HCT116 (cell line): Measurements from ENCODE around the gene CNTNAP5.

Source experiments
- POLR2A ChIP-seq: IDR thresholded peaks from 2 replicates; pipeline ENCODE4 v1.7.0; 2011; ENCODE audit warnings: borderline replicate concordance; ENCODE audit not compliant: insufficient read depth, insufficient read length; ENCODE audit errors: extremely low read depth
- POLR2AphosphoS5 ChIP-seq: IDR thresholded peaks from 2 replicates; pipeline ENCODE4 v1.6.1; 2011; ENCODE audit warnings: mild to moderate bottlenecking, low read depth, low read length, moderate library complexity
- TF ChIP-seq, protein P1 (sequence below), 3 experiments: fragments of 200-600 bp in 1 of 3; sonication (generic) in 1 of 3; IDR thresholded peaks in 2 of 3; conservative IDR thresholded peaks in 1 of 3; 2 replicates each; pipeline ENCODE4 v1.5.1; 2012 to 2017; ENCODE audit warnings: low read depth in 2 of 3, low read length in 2 of 3, antibody characterized with exemption in 1 of 3, borderline replicate concordance in 1 of 3, control low read depth in 1 of 3, mild to moderate bottlenecking in 1 of 3, mixed read lengths in 1 of 3, mixed run types in 1 of 3, moderate library complexity in 1 of 3; ENCODE audit not compliant: insufficient read depth in 1 of 3

GRCh38 chr2:124534028-124534427 is 508.9 kb downstream of the CNTNAP5 start:
- TF ChIP-seq, protein P1, sequence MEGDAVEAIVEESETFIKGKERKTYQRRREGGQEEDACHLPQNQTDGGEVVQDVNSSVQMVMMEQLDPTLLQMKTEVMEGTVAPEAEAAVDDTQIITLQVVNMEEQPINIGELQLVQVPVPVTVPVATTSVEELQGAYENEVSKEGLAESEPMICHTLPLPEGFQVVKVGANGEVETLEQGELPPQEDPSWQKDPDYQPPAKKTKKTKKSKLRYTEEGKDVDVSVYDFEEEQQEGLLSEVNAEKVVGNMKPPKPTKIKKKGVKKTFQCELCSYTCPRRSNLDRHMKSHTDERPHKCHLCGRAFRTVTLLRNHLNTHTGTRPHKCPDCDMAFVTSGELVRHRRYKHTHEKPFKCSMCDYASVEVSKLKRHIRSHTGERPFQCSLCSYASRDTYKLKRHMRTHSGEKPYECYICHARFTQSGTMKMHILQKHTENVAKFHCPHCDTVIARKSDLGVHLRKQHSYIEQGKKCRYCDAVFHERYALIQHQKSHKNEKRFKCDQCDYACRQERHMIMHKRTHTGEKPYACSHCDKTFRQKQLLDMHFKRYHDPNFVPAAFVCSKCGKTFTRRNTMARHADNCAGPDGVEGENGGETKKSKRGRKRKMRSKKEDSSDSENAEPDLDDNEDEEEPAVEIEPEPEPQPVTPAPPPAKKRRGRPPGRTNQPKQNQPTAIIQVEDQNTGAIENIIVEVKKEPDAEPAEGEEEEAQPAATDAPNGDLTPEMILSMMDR (IDR thresholded peaks at IDR 0.05 in 2 of 3, conservative IDR thresholded peaks at IDR 0.05 in 1 of 3; ENCODE audit: borderline replicate concordance in 1 of 3, insufficient read depth in 1 of 3, low read depth in 2 of 3, low read length in 2 of 3), result no peak
- no peak for TF ChIP-seq POLR2A
- TF ChIP-seq POLR2AphosphoS5, result no peak
